Inflammatory macrophage treated with lipopolysaccharide for 4 hours (primary cell): ENCODE data around the gene TAS1R2.

Source experiments
- DNase-seq: peaks from one replicate; pipeline ENCODE4 v3.0.0-alpha.2; 2020

Gene TAS1R2

DNA sequence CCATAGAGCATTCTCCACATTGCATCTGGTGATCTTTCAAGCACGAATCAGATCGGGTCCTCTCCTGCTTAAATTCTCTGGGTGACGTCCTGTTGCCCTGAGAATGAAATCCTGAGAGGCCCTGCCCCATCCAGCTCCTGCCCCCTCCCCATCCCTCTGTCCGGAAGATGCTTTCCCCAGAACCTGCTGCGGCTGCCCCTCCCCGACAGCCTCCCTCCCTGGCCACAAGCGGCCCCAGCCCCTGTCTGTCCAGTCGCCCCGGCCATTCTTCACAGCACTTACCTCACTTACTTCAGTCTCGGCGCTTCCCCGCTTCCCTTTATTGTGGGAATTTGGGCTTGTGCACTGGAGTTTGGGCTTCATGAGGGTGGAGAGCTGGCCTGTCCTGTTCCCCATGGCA lies 40.3 kb downstream of the TAS1R2 start:
- no peak for DNase-seq

DNA sequence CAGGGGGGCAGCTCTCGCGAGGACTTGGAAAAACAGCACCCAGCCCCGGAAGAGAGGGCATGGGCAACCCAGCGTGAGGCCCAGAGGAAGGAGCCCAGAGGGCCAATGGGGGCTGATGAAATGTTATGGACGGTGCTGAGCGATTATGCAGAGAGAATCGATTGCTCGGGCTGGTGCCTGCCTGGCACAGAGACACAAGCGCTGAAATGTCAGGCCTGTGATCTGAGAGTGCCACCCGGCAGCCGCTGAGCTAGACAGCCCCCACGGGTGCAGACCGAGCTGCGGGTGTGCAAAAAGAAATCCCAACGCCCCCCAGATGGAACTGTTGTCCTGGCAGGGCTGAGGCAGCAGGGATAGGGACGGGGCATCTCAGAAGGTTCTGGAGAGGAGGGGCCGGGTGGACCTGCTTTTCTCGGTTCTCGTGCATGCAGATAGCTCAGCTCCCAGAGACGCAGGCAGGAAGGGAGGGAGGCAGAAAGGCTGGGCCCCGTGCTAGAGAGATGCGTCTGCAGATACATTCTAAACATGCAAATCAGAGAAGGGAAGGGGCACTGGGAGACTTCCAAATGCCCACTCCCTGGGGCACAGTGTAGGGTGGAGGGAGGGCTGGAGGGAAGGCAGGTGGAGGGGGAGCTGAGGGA lies 41.5 kb downstream of the TAS1R2 start:
- DNase-seq = no peak

DNA sequence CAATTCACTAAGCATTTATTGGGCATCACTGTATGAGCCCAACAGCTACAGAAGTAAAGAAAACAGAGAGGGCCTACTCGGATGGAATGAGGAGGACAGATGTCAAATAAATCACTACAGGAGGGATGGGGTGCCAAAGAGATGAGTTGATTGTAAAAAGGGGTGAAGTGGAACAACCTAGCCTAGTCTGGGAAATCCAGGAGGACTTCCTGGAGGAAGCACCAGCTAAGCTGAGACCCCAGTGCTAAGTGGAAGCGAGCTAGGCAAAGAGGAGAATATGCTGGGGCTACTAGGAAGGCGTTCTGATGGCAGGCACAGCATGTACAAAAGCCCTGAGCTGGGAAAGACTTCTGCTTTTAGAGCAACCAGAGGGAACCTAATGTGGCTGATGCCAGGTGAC lies 42.1 kb downstream of the TAS1R2 start:
- no peak for DNase-seq

DNA sequence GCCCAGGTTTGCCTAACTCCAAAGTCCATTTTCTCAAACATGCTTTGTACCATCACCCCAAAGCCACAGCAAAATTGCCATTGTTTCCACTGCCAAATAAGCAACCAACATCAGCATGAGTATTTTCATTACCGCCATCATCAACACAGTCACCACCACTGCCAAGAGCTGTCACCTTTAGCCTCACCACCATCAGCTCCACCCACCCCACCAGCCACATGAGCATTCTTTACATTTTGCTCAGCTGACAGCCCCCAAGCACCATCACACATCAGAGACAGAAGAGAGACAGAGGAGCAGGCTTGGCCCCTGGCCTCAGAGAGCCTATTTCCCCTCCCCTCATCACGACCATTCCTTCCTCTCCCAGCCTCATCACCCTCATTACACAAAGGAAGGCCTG lies 42.7 kb downstream of the TAS1R2 start:
- DNase-seq = no peak

DNA sequence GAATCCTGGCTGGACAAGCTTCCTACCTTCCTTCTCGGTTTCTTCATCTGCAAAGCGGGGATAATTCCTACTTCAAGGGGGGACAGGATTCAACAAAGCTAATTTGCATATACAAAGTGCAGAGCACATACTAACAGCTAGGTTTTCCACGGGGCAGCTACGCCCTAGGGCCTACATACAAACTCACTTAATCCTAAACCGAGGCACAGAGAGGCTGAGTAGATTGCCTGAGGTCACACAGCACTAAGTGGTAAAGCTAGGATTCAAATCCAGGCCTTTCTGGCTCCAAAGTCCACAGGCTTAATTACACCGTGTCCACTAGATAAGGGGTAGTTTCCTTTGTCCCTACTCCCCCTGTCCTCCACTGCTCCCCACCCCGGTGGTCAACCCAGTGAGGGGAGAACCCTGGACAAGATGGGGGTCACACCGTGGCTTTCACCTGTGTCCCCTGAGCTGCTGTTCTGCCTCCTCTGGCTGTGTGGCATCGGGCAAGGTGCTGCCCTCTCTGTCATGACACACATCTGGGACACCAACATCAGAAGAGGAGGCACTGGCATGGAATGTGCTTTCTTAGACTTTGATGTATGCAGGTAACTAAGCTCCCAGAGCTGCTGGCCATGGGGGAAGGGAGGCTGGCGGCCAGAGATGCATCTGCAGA lies 44.5 kb downstream of the TAS1R2 start:
- DNase-seq = no peak

DNA sequence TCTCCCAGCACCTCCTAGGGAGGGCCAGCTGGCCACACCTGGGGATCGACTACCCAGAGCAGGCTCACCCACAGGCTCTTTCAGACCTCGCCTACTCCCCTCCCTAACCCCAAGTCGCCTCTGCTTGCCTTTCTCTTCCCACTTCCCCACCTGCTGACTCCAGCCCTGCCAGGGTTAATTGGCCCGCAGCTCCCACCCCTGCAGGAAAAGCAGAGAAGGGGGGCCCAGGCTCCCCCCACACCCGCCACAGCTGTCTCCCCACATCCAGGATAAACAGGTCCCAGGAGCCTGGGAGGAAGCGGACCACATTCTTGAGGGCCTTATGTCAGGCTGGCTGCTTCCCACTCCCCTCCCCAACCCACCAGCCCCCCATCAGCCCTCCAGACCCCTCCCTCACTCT lies 45.0 kb downstream of the TAS1R2 start:
- no peak for DNase-seq

DNA sequence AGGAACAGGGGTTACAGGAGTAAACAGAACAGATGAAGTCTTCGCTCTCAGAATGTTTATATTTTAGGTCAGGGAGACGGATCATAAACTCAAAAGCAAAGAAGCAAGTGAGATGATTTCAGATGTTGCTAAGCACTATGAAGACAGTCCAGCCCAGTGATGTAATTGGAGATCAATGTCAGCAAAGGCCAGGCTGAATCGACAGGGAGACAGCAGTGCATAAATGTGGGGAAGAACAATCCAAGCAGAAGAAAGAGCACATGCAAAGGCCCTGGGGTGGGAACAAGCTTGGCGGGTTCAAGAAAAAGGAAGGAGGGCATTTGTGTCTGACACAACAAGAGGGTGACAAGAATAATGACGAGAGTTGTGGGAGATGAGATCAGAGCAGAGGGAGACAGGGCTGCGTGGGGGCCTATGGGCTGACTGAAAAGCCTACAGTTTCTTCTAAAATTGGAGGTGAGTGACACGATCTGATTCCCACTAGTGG lies 47.0 kb downstream of the TAS1R2 start:
- DNase-seq = no peak

DNA sequence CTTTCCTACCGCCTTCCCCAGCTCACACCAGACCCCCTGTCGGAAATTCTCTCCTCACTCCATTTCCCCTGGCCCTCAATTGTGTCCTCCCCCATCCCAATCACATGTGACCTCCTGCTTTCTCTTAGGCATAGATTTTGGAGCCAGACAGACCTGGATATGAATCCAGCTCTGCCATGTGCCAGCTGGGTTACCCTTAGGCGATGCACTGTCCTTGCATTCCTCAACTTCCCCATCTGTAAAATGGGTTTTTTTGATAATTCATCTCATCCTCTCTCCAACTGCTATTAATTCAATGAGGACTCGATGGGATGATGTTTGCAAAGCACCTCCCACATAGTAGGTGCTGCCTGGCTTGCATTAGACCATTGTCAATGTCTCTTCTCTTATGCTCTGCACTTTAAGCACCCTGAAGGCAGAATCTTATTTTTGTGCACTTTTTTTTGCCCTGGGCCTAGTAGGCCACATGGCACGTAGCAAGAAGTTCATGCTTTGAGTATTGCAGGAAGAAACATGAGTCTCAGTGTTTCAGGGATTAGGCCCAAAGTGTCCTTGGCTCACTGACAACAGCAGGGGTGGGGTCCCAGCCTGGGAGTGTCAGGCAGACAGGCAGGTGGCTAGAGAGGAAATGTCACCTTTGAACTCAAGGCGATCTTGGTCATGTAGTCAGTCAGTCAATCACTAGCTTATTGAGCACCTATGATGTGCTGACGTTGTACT lies 47.6 kb downstream of the TAS1R2 start:
- no peak for DNase-seq

DNA sequence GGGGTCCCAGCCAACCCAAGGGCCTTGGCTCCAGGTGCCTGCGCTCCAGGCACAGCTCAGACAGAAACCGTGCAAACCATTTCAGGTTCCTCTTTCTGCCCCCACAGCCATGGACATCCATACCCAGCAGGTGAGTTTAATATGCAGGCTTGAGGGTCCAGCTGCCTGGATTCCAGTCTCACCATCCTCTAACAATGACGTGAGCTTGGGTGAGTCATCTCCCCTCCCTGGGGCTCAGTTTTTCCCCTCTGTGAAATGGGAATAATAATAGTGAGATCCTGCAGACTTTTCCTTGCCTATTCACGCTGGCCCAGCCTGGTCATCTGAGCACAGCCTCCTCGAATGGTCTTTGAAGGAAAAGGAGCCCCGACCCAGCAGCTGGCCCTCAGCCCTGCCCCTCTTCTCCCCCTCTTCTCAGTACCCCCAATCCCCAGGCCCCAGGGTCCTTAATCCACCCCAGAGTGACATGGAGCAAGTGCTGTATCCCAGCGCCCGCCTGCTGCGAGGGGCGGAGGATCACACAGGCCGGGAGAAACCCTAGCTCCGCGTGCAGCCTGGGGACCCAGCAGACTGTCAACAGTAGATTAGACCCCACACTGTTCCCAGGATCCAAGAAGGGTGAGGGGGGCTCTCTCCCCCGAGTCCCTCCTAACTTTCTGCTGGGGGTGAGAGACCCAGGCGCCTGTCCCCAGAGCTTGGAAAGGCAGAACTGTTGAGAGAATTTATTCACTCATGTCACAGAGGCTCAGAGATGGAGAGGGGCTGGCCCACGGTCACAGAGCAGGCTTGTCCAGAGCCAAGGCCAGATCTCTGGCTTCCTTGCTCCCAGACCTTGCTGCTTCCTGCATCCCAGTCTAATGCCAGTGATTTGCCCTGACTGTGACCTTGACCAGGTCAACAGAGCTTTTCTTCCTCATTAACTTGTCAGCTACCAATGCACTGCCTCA lies 49.2 kb downstream of the TAS1R2 start:
- no peak for DNase-seq

DNA sequence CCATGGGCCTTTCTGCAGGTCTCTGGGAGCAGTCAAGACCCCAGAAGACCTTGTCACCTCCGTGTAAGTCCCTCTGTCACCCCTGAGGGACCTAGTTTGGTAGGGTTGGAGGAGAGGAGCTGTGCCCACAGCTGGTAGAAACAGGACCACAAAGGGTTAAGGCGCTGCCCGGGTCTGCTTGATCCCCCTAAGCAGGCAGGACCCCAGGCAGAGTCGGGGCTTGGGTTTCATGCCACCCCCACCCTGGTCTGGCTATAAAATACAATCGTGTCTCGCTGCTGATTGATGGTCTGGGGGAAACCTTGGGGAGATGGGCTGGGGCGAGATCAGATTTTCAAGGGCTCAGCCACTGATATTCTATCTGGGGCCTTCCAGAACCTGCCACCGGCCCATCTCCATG lies 50.9 kb downstream of the TAS1R2 start:
- no peak for DNase-seq

DNA sequence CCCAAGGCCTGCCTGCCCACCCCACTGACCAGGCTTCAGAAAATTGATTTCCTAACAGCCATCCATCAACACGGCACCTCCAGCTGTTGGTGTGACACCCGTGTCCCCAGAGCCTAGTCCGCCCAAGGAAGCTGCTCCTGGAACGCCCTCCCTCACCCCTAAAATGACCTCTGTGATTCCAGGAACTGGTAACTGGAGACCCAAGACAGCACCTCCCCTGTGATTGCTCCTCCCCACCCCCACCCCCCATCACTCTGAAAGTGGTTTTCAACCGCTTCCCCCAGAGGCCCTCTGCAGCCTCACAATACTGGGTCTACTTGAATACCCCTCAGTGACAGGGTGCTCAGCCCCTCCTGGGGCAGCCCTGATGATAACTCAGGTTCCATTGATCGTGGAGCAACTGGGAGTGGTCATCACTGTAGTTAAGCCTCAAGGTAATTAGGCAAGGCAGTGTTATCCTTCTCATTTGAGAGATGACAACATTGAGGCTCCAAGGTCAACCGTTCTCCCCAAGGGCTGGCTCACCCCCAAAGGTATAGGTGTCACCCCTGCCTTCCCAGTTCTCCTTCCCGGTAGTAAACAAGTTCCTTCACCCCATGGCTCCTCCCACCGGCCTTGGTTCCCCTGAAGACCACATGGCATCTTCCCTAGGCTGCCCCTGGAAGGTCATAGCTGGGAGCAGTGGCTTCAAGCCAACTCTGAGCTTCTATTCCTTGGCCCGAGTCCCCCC lies 52.0 kb downstream of the TAS1R2 start:
- no peak for DNase-seq

DNA sequence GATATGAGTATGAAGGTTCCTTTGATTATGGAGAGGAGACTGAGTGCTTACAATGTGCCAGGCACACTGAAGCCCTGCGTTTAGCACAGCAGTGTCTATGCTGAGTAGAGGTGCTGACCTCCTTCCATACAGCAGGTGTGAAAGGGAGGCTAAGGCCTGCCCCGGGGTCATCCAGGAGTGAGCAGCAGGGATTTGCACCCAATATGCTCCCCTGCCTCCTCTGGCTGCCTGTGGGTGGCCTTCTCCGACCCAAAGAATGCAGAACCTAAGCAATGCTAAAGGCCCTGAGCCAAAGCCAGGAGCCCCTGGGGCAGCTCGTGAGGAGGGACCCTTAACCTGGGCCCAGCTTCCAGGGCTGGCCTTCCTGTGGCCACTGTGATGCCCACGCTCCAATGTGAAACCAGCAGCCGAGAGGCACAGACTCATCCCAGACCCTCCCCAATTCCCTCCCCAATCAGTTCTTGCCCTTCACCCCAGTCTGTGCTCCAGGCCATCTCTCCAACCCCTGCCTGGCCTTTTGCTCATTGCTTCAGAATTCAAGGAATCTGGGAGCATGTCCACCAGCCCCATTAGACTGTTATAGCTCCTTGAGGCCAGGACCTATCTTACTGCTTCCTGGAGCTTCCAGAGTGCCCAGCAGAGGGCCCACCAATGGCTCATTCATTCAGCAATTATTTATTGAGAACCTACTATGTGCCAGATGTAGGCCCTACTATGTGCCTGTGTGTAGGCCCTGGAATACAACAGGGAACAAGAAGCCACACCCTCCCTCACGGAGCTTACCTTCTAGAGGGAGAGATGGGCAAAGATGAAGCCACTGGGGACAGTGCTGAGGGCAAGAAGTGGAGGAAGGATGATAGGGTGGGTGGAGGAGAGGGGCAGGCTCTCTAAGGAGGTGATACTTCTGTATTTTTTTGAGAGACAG lies 53.3 kb downstream of the TAS1R2 start:
- no peak for DNase-seq

DNA sequence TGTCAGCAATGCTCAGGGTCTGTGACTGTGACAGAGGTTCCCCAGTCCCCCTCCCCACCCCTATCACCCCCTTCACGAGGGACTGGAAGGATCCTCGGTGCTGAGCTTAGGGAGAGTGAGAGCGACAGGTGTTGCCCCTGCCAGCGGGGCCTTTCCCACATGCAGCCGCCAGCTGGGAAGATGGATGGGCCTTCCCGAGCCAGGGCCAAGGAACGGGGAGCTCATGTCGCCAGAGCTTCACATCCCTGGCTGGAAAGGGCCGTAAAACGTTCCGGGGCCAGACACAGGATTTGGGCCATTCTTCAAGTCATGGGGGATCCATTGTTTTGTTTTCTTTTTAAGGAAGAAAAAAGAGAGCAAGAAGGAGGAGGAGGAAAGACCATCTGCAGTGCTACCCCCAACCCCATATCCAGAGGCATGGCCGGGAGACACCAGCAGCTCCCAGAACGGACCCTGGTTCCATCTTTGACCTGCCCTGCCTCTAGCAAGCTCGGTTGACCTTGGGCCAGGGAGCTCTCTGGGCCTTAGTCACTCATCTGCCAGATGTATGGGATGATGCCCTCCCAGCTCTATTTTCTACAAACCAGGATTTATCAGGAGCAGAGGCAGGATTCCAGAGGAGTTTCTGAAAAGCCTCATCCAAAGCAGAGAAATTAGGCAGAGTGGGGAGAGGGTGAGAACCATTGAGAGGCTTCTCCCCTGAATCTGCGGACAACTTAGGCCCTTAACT lies 54.1 kb downstream of the TAS1R2 start:
- no peak for DNase-seq

DNA sequence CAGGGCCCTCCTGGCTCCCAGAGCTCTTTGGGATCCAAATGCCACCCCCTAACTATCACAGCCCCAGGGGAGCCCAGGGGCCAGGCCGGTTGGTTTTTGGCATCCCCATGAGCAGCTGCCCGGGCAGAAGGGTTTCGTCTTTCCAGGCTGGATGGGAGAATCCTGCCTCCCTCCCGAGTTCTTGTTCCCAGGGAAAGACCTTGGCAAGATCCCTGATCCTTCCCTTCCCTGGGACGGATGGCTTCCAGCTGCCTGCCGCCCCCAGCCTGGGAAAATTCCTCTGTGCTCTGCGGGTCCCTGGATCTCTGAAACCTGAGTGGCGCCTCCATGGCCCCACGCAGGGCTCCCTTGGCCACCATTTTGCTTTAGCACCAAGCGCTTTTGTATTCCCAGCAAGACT lies 55.6 kb downstream of the TAS1R2 start:
- DNase-seq = no peak

DNA sequence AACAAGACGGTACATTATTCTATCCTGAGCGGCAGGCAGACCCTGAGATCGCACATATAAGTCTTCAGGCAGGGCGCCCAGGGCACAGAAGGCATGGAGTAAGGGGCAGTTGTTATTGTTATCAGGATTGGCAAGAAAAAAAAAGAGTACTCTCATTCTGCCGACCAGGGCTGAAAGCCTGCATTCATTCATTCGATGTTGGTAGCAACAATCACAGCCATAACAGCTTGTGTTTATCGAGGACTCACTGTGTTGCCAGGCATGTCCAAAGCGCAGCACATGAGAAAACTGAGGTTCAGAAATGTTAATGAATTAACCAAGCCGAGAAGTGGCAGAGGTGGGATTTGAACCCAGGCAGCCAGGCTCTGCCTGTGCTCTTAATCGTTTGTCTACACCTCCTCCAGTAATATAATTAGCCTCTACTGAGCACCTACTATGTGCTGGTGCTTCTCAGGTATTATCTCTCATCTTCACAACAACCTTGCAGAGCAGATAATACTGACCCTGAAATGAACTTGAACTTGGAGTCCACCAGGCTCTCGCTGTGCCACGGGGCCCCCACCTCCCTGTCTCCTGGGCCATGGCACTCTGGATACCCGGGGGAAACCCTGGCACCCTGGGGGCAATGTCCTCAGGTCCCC lies 56.2 kb downstream of the TAS1R2 start:
- no peak for DNase-seq

DNA sequence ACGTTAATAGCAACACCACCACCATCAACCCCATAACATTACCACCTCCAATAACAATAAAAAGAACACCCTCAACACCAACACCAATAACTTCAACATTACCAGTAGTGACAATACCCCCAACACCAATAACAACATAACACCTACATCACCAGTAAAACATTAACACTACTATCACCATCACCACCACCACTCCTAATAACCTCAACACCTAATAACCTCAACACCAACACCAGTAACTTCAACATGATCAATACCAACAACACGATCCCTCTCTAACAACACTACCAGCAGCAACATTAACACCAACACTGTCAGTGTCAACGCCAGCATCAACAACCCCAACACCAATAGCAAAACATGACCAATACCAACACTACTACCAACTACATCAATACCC lies 57.2 kb downstream of the TAS1R2 start:
- DNase-seq = no peak

DNA sequence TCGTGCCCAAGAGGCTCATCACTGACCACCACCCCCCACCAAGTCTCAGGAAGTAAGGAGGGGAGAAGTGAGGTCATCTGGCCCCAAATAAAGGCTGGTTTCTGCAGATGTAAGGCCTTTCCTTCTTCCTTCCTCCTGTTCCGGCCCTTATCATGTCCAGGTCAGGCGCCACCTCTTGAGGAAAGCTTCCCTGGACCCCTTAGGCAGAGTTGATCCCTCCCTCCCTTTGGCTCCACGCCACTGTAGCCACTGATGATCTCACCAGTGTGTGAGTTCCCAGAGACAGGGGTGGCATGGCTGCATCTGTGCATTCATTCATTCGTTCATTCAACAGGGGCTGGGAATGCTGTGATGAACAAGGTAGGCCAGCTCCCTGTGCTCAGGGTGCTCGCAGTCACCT lies 59.2 kb downstream of the TAS1R2 start:
- DNase-seq = no peak

DNA sequence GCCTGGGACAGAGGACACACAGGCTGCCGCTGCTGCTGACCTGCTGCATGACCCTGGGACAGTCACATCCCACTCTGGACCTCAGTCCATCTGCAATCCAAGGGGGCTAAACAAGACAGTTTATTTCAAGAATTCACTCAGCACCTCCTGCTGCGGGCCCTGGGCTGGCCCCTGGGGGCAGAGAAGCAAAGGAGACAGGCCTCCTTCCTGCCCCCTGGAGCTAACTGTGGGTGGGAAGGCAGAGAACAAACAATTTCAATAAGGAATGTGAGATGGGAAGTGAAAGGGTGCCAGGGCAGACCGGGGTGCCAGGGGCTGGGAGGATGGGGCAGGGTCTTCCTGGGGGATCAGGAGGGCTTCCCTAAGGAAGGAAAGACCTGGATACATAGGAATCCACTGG lies 60.0 kb downstream of the TAS1R2 start:
- no peak for DNase-seq

DNA sequence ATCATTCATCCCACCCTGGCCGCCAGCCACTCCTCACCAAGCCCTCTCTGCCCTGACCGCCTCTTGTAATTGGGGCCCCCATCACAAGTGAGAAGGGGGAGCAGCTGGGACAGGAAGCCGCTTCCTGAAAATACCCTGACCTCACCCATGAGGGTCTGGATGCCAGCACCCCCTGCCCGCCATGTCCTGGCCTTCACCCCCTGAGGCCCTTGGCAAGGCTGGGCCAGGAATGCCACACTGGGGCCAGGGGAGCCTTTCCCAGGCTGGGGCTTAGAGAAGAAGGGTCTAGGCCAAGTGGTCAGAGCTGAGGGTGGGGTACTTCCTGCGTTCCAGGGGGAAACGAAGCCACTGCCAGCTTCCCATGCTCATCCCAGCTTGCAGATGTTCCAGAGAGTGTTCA lies 60.5 kb downstream of the TAS1R2 start:
- DNase-seq = no peak

DNA sequence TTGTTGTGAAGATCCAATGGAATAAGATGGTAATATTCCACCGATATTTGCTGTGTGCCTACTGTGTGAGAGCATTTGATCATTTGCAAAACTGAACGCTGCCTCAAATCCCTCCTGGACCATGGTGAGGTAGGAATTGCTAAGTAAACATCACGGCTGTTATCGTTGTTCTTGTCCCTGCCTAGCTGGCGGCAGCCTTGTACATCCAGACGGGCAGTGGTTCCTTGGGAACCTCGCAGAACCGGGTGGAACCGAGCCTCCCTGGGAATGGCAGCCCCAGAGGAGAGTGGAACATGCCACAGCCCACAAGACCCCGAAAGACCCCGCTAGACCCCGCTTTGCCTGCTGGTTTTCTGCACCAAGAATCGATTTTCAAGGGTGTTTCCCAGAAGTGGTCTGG lies 60.9 kb downstream of the TAS1R2 start:
- DNase-seq = no peak
